ENCODE results near the gene ARHGAP25.

GRCh38 chr2:68709421-68709911, 25.1 kb upstream of the ARHGAP25 start:
- TF ChIP-seq CTCF (IDR thresholded peaks at IDR 0.05; ENCODE audit: low read depth, low read length, poor library complexity, severe bottlenecking) (peak; percentile 95), EZH2phosphoT487 (IDR thresholded peaks at IDR 0.05; ENCODE audit: borderline replicate concordance, low read length) (no peak)
